Ishikawa (cell line): Measurements from ENCODE around the gene RAD51AP2.

Experiments used
- EGR1 ChIP-seq: IDR thresholded peaks from 2 replicates; pipeline ENCODE4 v1.6.1; 2012
- EP300 ChIP-seq: IDR thresholded peaks from 2 replicates; pipeline ENCODE4 v1.6.1; 2012; ENCODE audit warnings: borderline replicate concordance
- FOXM1 ChIP-seq: IDR thresholded peaks from 2 replicates; pipeline ENCODE4 v1.6.1; 2012; ENCODE audit warnings: low read depth, borderline replicate concordance
- TCF12 ChIP-seq: IDR thresholded peaks from 2 replicates; pipeline ENCODE4 v1.6.1; 2012; ENCODE audit warnings: low read depth
- YY1 ChIP-seq: IDR thresholded peaks from 2 replicates; pipeline ENCODE4 v1.6.1; 2012; ENCODE audit warnings: low read depth
- TF ChIP-seq, protein P1 (sequence below): IDR thresholded peaks from 2 replicates; pipeline ENCODE4 v1.6.1; 2012; ENCODE audit warnings: low read depth, mild to moderate bottlenecking
- TF ChIP-seq, protein P2 (sequence below): IDR thresholded peaks from 2 replicates; pipeline ENCODE4 v1.6.1; 2012

DNA sequence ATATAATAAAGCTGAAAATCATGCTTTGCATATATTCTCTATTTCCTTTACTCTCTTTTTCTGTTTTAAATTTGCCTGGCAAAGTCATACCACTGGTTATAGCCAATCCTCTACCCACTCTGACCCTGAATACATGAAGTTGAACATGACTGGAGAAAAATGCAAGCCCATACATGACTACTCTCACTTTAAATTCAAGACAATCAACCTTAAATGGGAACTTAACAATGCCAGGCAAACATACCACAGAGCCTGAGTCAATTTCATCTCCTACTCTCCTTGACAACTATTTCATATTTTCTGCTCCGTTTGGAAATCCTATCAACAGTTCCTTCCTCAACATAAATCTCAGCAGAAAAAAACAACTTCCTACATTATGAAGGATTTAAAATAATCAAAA, 22.6 kb downstream of the RAD51AP2 start:
- no peak for TF ChIP-seq FOXM1
- no peak for TF ChIP-seq EGR1
- no peak for TF ChIP-seq EP300
- no peak for TF ChIP-seq YY1
- TF ChIP-seq, protein P1, sequence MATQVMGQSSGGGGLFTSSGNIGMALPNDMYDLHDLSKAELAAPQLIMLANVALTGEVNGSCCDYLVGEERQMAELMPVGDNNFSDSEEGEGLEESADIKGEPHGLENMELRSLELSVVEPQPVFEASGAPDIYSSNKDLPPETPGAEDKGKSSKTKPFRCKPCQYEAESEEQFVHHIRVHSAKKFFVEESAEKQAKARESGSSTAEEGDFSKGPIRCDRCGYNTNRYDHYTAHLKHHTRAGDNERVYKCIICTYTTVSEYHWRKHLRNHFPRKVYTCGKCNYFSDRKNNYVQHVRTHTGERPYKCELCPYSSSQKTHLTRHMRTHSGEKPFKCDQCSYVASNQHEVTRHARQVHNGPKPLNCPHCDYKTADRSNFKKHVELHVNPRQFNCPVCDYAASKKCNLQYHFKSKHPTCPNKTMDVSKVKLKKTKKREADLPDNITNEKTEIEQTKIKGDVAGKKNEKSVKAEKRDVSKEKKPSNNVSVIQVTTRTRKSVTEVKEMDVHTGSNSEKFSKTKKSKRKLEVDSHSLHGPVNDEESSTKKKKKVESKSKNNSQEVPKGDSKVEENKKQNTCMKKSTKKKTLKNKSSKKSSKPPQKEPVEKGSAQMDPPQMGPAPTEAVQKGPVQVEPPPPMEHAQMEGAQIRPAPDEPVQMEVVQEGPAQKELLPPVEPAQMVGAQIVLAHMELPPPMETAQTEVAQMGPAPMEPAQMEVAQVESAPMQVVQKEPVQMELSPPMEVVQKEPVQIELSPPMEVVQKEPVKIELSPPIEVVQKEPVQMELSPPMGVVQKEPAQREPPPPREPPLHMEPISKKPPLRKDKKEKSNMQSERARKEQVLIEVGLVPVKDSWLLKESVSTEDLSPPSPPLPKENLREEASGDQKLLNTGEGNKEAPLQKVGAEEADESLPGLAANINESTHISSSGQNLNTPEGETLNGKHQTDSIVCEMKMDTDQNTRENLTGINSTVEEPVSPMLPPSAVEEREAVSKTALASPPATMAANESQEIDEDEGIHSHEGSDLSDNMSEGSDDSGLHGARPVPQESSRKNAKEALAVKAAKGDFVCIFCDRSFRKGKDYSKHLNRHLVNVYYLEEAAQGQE: no peak
- TF ChIP-seq, protein P2, sequence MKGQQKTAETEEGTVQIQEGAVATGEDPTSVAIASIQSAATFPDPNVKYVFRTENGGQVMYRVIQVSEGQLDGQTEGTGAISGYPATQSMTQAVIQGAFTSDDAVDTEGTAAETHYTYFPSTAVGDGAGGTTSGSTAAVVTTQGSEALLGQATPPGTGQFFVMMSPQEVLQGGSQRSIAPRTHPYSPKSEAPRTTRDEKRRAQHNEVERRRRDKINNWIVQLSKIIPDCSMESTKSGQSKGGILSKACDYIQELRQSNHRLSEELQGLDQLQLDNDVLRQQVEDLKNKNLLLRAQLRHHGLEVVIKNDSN: no peak
- no peak for TF ChIP-seq TCF12
